Medulla oblongata (tissue), 1 donor: Measurements from ENCODE around the gene EXOC3L2.
A peak's percentile ranks its signal among the peaks of the same experiment; 100 is the strongest.

Experiments used
- DNase-seq: peaks from one replicate; pipeline ENCODE4 v3.0.0-alpha.2; 2015; ENCODE audit errors: extremely low spot score

The EXOC3L2 gene

DNA sequence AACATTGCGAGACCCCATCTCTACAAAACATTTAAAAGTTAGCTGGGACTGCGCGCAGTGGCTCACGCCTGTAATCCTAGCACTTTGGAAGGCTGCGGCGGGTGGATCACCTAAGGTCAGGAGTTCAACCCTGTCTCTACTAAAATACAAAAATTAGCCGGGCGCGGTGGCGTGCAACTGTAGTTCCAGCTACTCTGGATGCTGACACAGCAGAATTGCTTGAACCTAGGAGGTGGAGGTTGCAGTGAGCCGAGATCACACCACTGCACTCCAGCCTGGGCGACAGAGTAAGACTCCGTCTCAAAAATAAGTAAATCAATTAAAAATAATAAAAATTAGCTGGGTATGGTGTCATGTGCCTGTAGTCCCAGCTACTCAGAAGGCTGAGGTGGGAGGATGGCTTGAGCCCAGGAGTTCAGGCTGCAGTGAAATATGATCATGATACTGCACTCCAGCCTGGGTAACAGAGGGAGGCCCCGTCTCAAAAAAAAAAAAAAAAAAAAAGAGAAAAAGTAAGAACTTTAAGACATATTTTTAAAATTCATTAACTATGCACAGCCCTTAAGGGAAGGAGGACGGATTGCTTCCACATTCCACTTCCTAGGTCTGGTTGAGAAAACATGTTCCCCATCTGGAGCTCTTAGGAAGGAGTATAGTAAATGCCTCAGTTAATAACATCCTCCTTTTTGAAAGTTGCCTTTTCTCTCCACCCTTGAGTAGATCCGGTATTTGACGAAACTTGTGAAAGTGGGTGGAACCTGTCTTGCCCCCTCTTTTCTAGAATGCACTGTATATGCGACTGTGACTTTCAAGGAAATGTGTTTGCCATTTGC lies 26.1 kb downstream of the EXOC3L2 start:
- no peak for DNase-seq

DNA sequence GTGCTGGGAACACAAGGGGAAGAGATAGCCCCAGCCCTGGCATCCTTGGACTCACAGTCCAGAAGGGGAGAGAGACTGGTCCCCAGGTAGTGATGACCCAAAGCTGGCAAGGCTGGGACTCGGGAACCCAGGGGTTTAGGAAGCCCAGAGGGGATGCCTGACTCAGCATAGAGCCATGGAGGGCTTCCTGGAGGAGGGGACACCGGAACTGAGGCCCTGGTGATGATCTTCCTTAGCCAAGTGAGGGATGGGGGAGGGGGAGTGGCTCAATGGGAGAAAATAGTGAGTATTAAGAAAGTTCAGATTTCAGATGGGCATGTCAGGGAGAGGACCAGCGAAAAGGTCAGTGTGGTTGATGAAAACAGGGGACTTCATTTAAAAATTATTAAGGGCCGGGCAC lies 26.8 kb downstream of the EXOC3L2 start:
- no peak for DNase-seq

DNA sequence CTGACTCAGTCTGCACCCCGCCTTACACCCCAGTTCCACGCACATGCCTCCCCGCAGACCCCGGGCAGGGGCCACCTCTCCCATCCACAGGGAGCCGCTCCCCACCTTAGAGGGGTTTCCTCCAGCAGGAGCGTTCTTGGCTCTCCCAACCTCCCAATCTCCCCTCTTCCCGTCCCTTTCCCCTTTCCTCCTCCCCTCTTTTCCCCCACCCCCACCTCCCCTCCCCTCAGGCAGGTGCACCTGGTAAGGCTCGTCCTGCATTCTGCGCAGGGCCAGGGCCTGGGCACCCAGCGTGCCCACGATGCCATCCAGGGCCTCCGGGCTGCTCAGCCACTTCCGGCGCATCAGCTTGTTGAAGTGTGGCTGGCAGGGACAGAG lies 27.3 kb downstream of the EXOC3L2 start:
- DNase-seq = no peak

DNA sequence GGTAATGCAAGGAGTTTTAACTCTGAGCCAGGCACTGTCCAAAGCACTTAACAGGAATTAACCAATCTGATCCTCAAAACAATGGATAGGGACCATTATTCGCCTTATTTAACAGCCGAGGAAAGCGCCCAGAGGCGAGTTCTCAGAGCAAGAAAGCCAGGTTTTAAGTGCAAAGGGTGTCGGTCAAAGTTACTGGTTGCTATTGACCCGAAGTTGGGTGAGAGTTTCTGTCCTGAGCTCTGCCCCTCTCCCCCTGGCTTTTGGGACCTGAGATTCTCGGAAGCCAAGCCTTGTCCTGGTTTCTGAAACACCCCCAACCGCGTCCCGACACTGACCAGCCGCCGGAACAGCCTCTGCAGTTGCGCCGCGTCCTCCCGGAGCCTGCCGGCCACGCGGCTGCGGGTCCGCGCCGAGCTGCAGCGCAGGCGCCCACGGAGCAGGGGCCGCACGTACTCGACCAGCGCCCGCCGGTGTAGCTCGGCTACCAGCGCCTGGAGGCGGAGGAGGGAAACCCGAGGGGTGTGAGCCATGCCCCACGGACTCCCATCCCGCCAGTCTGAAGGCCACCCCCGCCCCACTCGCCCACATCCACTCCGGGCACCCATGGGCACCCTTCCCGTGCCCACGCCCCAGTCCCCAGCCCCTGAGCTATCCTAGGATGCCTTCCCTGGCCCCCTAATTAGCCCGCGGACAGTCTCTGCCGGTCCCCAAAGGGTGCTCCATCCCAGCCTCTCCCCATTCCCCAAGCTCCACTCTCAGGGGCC lies 27.8 kb downstream of the EXOC3L2 start:
- DNase-seq = no peak

DNA sequence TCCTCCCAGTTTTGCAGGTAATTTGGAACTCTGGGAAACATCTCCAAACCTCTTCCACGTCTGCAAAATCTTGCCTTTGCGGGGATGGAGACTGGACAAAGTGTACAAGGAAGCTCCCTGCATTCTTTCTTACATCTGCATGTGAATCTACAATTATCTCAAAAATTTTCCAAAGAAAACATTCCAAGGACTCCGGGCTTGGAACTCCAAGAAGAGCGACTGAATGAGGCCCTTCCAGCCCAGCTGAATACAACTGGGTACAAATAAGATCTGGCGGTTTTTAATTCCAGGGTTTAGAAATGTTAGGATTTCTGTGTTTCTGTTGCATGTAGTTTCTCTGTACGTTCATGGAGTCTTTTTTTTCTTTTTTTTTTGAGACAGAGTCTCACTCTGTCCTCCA lies 28.5 kb downstream of the EXOC3L2 start:
- DNase-seq = no peak

DNA sequence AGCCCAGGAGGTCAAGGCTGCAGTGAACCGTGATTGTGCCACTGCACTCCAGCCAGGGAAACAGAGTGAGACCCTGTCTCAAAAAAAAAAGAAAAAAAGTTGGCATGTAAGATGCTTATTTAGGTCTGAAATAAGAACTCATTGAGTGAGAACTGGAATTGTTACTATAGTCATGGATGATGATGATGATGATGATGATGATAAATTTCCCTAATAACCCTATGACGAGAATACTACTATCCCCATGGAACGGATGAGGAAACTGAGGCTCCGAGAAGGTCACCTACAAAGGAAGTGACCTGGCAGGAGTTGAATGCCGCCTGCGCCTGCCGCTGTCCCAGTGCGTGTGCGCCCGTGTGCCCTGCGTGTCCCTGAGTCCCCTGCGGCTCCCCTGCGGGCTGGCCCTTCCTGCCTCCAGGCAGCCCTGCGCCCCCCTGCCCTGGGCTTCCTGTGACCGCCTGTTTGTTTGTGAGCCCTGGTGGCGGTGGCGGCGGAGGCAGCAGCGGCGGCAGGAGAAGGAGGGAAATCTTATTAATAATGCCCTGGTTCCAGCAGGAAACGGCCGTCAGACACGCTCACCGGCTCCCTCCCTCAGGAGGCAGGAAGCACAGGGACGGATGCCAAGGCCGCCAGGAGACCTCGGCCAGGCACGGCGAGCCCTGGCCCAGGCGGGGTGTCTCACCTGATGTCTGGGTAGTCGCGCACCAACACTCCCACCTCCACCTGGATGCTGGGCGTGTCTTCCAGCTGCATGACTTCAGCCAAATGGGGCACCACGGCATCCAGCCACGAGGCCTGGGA lies 29.6 kb downstream of the EXOC3L2 start:
- no peak for DNase-seq

DNA sequence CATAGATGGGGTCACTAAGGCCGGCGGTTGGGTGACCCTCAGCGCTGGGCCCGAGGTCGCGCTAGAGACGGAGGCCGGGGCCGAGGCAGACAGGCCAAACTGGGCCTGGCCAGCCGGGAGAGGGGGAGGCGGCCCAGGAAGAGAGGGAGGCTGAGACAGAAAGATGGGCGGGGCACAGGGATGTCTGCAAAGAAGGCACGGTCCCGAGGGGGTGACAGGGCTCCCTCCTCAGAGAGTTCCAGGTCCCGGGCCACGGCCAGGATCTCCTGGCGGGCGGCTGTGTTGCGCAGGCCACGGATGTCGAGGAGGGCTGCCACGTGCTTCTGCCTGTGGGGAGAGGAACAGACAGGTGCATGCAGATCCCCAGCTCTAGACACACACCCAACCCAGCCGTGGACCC lies 32.2 kb downstream of the EXOC3L2 start:
- DNase-seq = no peak

DNA sequence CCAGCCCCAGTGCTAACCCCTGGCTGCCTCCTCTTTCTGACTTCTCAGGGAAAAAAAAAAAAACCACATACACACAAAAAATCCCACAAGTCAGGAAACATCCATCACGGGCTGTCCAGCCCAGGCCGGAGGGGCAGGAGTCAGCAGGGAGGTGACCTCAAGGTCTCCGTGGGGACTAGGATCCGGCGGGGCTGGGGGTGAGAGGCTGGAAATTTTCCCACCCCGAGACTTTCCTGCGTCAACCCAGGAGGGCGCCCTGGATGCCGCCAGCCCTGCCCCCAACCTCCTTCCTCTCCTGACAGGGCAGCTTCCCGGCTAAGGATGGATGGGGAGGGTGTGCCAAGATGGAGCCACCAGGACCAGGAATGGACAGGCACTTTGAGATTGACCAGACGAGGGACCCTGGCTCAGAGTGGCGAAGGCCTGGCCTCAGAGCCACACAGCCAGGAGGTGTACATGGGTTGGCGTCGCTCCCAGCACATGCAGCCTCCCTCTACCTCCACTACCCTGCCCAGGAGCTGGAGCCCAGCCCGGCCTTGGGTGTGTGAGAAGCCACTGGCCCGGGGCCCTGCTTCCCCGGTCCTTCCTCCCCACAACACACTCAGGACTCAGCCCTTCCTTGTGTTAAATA lies 33.3 kb downstream of the EXOC3L2 start:
- no peak for DNase-seq

DNA sequence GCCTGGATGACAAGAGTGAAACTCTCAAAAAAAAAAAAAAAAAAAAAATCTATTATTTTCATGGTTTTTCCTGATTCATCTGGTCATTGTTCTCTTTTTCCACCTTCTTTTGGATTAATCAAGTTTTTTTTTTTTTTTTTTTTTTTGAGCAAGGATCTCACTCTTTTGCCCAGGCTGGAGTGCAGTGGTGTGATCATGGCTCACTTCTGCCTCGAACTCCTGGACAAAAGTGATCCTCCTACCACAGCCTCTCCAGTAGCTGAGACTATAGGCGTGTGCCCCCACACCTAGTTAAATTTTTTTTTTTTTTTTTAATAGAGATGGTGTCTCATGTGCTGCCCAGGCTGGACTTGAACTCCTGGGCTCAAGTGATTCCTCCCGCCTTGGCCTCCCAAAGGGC lies 38.9 kb downstream of the EXOC3L2 start:
- no peak for DNase-seq

DNA sequence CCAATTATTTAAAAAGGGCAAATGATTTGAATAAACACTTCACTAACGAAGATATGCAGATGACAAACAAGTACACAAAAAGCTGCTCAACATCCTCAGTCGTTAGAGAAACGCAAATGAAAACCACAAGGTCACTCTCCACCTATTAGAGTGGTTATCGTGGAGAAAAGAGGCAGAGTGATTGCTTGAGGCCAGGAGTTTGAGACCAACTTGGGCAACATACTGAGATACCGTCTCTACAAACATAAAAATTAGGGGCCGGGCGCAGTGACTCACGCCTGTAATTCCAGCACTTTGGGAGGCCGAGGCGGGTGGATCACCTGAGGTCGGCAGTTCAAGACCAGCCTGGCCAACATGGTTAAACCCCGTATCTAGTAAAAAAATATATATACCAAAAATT lies 39.4 kb downstream of the EXOC3L2 start:
- DNase-seq = no peak

DNA sequence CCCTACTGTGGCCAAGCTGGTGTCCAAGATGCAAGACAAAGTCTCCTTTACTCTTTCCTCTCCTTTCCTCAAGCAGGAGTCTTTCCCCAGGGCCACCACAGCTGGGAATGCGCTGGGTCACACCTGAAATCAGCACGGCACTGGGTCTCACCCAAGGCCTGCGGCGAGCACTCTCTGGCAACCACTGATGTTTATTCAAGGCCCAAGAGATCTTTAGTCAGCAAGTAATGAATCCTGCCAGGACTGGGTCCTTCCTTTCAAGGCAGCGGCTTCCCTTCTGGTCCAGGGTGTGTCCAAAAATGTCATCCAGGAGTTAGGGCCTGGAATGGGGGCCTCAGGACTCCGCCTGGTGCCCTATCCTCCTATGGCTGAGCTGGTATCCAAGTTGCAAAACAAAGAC lies 42.6 kb downstream of the EXOC3L2 start:
- DNase-seq = no peak

DNA sequence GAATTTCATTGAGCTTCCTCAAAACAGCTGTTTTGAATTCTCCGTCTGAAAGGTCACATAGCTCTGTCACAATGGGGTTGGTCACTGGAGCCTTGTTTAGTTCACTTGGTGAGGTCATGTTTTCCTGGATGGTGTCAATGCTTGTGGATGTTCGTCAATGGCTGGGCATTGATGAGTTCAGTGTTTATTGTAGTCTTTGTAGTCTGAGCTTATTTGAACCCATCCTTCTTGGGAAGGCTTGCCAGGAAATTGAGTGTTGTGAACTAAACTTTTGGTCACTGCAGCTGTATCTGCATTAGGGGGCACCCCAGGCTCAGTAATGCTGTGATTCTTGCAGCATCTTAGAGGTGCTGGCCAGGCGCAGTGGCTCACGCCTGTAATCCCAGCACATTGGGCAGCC lies 44.6 kb downstream of the EXOC3L2 start:
- peak; percentile 33 for DNase-seq

DNA sequence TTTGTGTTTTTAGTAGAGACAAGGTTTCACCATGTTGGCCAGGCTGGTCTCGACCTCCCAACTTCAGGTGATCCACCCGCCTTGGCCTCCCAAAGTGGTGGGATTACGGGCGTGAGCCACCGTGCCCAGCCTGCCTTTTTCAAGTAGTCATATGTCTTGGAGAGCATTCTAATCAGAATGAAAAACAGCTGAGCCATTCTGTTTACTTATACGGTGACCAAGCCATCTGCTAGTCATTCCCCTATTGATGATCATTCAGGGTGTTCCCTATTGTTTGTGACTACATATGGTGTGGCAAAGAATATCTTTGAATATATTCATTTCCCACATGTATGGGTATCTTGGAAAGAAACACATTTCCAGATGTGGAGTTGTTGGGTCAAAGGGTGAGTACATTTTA lies 49.4 kb downstream of the EXOC3L2 start:
- DNase-seq = no peak

DNA sequence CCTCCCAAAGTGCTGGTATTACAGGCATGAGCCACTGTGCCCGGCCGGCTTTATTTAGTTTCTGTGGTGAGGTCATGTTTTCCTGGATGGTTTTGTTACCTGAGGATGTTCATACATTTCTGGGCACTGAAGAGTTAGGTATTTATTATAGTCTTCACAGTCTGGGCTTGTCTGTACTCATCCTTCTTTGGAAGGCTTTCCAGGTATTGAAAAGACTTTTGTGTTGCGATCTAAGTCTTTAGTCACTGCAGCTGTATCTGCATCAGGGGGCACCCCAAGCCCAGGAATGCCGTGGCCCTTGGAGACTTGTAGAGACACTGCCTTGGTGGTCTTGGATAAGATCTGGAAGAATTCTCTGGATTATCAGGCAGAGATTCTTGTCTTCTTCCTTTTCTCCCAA lies 53.8 kb downstream of the EXOC3L2 start:
- no peak for DNase-seq

DNA sequence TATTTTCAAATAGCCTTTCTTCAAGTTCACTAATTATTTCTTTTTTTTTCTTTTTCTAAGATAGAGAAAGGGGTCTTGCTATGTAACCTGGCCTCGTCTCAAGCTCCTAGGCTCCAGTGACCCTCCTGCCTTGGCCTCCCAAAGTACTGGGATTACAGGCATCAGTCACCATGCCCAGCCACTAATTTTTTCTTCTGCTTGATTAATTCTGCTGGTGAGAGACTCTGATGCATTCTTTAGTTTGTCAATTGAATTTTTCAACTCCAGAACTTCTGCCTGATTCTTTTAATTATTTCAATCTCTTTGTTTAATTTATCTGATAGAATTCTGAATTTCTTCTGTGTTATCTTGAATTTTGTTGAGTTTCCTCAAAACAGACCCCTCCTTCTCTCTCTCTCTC lies 55.2 kb downstream of the EXOC3L2 start:
- DNase-seq = no peak

DNA sequence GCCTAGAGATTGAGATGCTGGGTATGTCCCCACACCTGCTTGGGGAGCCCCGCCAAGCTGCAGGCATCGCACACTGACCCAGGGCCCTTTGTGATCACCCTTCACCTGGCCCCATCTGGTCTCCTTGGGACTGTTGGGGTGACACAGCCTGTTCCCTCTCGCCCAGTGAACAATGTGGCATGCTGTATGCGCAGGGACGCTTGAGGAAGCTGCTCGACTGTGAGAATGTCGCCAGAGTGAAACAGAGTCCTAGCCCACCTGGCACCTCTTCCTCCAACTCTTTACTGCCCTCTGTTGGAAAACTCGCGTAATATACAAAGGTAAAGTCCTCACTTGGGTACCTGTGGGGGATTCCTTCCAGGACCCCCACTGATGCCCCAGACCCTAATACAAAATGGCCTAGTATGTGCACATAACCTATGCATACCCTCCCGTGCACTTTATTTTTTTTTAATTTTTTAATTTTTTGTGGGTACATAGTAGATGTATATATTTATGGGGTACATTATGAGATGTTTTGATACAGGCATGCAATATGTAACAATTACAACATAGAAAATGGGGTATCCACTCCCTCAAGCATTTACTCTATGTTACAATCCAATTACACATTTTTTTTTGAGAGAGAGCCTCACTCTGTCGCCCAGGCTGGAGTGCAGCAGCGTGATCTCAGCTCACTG lies 57.6 kb downstream of the EXOC3L2 start:
- no peak for DNase-seq

DNA sequence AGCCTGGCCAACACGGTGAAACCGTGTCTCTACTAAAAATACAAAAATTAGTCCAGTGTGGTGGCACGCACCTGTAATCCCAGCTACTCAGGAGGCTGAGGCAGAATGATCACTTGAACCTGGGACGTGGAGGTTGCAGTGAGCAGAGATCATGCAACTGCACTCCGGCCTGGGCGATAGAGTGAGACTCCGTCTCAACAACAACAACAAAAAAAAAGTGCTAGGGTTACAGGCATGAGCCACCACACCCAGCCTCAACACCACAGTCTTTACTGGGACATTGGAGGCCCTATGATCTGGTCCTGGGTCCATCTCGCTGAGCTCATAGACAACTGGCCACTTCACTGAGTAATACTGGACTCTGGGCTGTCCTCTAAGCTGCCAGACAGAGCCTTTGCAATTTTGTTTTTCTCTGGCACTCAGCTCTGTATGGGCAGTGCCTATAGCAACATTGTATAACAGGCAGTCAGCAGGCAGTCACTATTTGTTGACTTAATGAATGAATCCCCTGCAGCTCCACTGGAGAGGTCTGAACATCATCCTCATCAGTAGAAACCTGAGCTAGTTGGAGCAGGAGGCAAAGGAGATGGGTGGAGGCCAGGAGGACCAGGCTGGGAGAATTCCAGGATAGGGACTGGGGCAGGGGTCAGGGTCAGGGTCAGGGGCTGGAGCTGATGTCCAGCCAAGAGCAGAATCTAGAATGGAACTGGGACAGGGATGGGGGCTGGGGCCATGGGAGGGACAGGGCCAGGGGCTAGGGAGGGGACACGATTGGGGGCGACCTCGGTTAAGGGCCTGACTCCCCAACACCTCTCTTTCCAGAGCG lies 58.5 kb downstream of the EXOC3L2 start:
- no peak for DNase-seq

DNA sequence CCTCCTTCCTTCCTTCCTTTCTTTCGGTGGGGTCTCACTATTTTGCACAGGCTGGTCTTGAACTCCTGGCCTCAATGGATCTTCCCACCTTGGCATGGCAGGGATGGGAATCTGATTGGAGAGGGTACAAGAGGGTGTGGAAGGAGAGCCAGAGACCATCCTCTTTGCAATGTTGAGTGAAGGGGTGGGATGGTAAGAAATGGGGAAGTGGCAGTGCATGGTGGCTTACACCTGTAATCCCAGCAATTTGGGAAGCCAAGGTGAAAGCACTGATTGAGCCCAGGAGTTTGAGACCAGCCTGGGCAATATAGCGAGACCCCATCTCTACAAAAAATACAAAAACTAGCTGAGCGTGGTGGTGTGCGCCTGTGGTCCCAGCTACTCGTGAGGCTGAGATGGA lies 61.1 kb downstream of the EXOC3L2 start:
- DNase-seq = no peak

DNA sequence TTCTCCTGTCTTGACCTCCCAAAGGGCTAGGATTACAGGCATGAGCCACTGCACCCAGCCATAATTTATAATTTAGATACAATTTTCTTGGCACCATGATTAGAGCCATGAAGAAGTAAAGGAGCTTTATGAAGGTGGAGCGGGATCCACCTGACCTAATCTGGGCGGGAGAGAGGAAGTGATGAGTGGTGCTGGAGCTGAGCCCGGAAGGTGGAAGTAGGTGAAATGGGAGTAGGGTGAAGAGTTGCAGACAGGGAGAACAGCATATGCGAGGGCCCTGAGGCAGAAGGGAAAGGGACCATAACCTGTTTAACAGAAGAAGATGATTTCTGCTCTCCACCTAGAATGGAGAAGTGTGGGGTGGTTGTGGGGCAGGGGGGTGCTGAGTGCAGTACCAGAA lies 62.4 kb downstream of the EXOC3L2 start:
- DNase-seq = no peak

DNA sequence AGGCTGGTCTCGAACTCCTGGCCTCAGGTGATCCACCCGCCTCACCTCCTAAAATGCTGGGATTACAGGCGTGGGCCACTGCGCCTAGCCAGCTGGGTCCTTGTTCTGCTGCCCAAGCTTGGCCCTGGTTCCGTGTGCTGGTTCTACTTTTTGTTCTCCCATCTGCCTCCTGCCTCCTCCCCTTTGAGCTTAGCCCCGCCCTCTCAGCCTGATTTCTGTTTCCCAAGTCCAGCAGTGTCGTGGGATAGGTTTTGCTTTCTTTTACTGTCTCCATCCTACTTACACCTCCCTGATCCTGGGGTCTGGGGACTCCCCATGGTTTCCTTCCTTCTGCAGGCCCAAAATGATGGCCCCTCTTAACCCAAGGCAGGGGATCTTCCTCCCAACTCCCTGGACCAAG lies 64.3 kb downstream of the EXOC3L2 start:
- no peak for DNase-seq
